ENCODE data around the gene MYOF. TPM values are rescaled to one million over a fixed set of nuclear protein-coding genes. Genes with fewer than 3 reads are reported as not detected.

MYOF gene
- total and polyA plus RNA-seq, 2 donors (not counting 1 experiment from before 2014, with no cell fraction given) = 298 to 314 TPM

GRCh38 chr10:93454146-93454545 lies 28.0 kb downstream of the MYOF start:
- H3K79me2 ChIP-seq (ENCODE audit: control insufficient read depth, insufficient read depth, low read length) = peaks cover 51% of the 10 kb centered on the region
- no peak overlapping the region for H3K4me2 ChIP-seq (ENCODE audit: extremely low read depth, insufficient read depth, low read length)
- peaks cover 16% of the 10 kb centered on the region for H3K4me1 ChIP-seq (ENCODE audit: control insufficient read depth, extremely low read depth, insufficient read depth, low read length)
- H4K20me1 ChIP-seq (ENCODE audit: control insufficient read depth, extremely low read depth, insufficient read depth, low read length) = no peaks in the 10 kb centered on the region
- H3K4me3 ChIP-seq (replicated peaks in 1 of 4; ENCODE audit: control extremely low read depth in 1 of 4, insufficient read depth in 1 of 4, low read depth in 3 of 4, low read length in 4 of 4) = no peak overlapping the region
- H3K27ac ChIP-seq (ENCODE audit: insufficient read depth, low read length) = peak overlapping the region; percentile 32
- H3K9ac ChIP-seq (ENCODE audit: insufficient read depth, low read length) = no peak overlapping the region
- no peak for DNase-seq (ENCODE audit: low read depth in 2 of 2)
- peaks cover 17% of the 10 kb centered on the region for H3K36me3 ChIP-seq (ENCODE audit: control insufficient read depth, insufficient read depth, low read length)
- H3K27me3 ChIP-seq (ENCODE audit: control insufficient read depth, insufficient read depth, low read length) = no peaks in the 10 kb centered on the region
- H2AFZ ChIP-seq (ENCODE audit: low read length) = no peak overlapping the region
- TF ChIP-seq CTCF (conservative IDR thresholded peaks at IDR 0.05 in 1 of 2, IDR thresholded peaks at IDR 0.05 in 1 of 2; ENCODE audit: low read depth in 1 of 2, low read length in 2 of 2) (no peak), EZH2 (IDR thresholded peaks at IDR 0.05; ENCODE audit: low read length, missing control alignments) (no peak)
- no peaks in the 10 kb centered on the region for H3K9me3 ChIP-seq (ENCODE audit: control insufficient read depth, insufficient read depth, low read depth, low read length)

- Histone ChIP-seq H3K27me3 (ENCODE audit: control insufficient read depth, insufficient read depth, low read length) (no peaks in the 10 kb centered on the region), H3K36me3 (ENCODE audit: control insufficient read depth, insufficient read depth, low read length) (peaks cover 20% of the 10 kb centered on the region), H4K20me1 (ENCODE audit: control insufficient read depth, extremely low read depth, insufficient read depth, low read length) (no peaks in the 10 kb centered on the region), H3K27ac (ENCODE audit: insufficient read depth, low read length) (no peak overlapping the region), H3K9me3 (ENCODE audit: control insufficient read depth, insufficient read depth, low read depth, low read length) (no peaks in the 10 kb centered on the region), H2AFZ (ENCODE audit: low read length) (no peak overlapping the region), H3K4me3 (replicated peaks in 1 of 4; ENCODE audit: control extremely low read depth in 1 of 4, insufficient read depth in 1 of 4, low read depth in 3 of 4, low read length in 4 of 4) (no peak overlapping the region), H3K4me1 (ENCODE audit: control insufficient read depth, extremely low read depth, insufficient read depth, low read length) (peaks cover 5% of the 10 kb centered on the region), H3K4me2 (ENCODE audit: extremely low read depth, insufficient read depth, low read length) (no peak overlapping the region), H3K79me2 (ENCODE audit: control insufficient read depth, insufficient read depth, low read length) (peaks cover 52% of the 10 kb centered on the region), H3K9ac (ENCODE audit: insufficient read depth, low read length) (no peak overlapping the region)
- TF ChIP-seq EZH2 (IDR thresholded peaks at IDR 0.05; ENCODE audit: low read length, missing control alignments) = no peak
- TF ChIP-seq CTCF (conservative IDR thresholded peaks at IDR 0.05 in 1 of 2, IDR thresholded peaks at IDR 0.05 in 1 of 2; ENCODE audit: low read depth in 1 of 2, low read length in 2 of 2) = no peak
- DNase-seq (ENCODE audit: low read depth in 2 of 2) = peak in 1 of 2 donors; percentile 54
These were observed 30.0 kb downstream of the MYOF start for GRCh38 chr10:93452143-93452542.

DNA sequence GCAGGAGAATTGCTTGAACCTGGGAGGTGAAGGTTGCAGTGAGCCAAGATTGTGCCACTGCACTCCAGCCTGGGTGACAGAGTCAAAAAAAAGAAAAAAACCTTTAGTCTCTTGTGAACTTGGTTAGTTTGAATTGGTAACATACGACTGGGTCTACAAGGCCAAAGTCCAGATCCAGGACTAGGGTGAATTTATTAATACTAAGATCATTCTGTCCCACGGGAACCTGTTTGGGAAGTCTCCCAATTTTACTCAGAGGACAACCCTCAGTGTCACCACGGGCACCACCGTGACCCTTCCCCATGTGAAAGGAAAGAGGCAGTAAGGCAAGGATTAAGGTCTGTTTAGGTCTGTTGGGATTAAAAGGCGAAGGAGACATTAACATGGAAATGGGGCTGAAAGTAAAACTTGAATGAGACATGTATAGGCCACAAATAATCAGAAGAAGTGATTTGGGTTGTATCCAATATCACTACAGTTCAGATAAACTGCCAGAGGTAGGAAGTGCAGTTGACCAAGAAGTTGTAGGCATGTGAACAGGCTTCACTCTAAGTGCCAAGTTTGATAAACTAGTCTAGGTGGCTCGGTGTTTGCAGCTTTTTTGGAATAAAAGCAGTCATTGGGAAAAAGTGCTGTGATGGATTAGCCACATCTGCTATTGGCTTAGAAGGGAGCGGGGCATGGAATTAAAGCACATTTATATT lies 30.7 kb downstream of the MYOF start:
- Histone ChIP-seq H3K4me3 (replicated peaks in 1 of 4; ENCODE audit: control extremely low read depth in 1 of 4, insufficient read depth in 1 of 4, low read depth in 3 of 4, low read length in 4 of 4) (no peak overlapping the region), H3K27me3 (ENCODE audit: control insufficient read depth, insufficient read depth, low read length) (no peaks in the 10 kb centered on the region), H3K4me1 (ENCODE audit: control insufficient read depth, extremely low read depth, insufficient read depth, low read length) (peaks cover 4% of the 10 kb centered on the region), H3K27ac (ENCODE audit: insufficient read depth, low read length) (no peak overlapping the region), H4K20me1 (ENCODE audit: control insufficient read depth, extremely low read depth, insufficient read depth, low read length) (no peaks in the 10 kb centered on the region), H3K79me2 (ENCODE audit: control insufficient read depth, insufficient read depth, low read length) (peaks cover 50% of the 10 kb centered on the region), H3K9me3 (ENCODE audit: control insufficient read depth, insufficient read depth, low read depth, low read length) (no peaks in the 10 kb centered on the region), H2AFZ (ENCODE audit: low read length) (no peak overlapping the region), H3K36me3 (ENCODE audit: control insufficient read depth, insufficient read depth, low read length) (peaks cover 18% of the 10 kb centered on the region), H3K9ac (ENCODE audit: insufficient read depth, low read length) (no peak overlapping the region), H3K4me2 (ENCODE audit: extremely low read depth, insufficient read depth, low read length) (no peak overlapping the region)
- no peak for DNase-seq (ENCODE audit: low read depth in 2 of 2)
- TF ChIP-seq EZH2 (IDR thresholded peaks at IDR 0.05; ENCODE audit: low read length, missing control alignments) = no peak
